RPMI8226 (cell line): ENCODE measurements around the gene FOXP4.

Experiments used
- DNase-seq: peaks from one replicate; pipeline ENCODE4 v3.0.0-alpha.2; 2015

The FOXP4 gene

DNA sequence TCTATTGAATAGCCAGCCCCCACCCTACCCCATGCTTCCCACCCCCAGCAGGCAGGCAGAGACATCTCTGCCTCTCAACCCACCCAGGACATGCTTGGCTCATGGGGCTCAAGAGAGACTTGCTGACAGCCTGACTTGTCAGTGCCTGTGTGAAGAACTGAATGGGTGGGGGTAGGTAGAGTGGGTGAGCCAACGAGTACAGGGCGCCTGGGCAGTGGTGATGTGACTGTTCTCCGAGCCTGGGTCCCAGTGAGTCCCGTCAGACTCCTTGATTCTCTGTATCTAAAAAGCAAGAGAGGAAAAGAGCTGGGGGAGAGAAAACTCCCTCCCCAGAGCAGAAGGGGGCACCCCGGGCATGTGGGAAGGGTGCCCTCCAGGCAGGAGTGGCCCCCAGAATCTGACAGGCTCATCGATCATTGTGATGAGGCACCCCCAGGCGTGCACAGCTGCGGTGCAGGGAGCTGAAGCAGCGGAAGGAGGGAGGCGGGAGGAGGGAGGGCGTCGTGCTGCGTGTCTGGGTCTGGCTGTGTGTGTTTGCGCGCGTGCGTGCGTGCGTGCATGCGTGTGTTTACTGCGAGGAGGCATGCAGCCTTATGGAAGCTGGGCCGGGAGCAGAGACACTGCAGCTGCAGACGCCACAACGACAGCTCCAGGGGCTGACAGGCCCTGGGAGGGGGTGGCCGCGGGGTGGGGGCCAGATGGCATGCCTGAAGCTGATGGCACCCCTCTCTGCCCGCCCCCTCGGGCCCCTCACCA lies 40.2 kb downstream of the FOXP4 start:
- no peak for DNase-seq

DNA sequence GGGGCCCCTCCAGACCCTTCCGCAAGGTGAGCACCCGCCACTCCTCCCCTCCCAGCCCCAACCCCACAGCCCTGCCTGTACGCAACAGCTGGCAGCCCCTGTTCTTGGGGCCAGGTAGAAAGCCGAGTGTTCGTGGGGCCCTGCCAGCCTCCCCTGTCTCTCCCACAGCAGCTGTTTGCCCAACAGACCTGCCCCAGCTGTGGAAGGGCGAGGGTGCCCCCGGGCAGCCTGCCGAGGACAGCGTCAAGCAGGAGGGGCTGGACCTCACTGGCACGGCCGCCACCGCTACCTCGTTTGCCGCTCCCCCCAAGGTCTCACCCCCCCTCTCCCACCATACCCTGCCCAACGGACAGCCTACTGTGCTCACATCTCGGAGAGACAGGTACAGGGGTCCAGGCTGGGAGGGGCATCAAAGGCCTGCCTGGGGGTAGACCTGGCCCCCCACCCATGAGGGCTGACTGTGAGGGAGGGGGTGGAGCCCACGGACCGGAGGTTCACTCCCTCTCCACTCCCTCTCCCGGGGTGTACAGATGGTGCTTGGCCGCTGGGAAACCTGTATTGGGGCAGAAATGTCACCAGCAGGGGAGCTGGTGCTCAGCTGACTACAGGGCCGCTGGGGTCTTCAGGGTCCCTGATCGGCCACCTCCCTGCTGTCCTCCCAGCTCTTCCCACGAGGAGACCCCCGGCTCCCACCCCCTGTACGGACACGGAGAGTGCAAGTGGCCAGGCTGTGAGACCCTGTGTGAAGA lies 41.1 kb downstream of the FOXP4 start:
- DNase-seq = no peak

DNA sequence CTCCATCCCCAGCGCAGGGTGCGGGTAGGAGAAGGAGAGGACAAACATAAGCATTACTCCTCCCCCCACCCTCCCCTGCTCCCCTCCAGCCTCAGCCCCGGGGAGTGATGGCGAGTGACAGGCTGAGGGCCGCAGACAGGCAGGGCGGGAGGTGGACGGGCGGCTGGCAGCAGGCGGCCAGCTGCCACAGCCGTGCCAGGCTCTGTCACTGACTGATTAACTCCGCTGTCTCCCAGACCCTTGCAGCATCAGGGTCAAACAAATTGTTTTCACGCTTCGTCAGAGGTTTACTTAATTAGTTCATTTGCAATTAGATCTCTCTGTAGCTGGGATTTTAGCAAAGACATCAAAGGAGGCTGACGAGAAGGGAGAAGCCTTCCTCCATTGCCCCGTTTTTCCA lies 41.9 kb downstream of the FOXP4 start:
- no peak for DNase-seq

DNA sequence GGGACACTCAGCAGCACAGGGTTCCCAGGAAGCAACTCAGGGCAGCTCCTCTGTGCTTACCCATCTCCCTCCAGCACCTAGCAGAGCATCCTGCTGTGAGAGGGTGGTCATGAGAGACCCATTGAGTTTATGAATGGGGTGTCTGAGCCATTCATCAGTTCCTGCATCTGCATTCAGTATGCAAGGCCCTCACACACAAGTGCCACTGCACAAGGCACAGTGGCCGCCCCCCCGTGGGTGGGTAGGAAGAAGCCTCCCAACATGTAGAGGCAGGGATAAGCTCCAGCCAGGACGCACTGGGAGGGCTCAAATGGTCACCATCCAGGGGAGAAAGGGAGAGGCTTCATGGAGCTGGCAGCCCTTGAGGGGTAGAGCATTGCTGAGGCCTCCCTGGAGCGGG lies 43.0 kb downstream of the FOXP4 start:
- DNase-seq = no peak

DNA sequence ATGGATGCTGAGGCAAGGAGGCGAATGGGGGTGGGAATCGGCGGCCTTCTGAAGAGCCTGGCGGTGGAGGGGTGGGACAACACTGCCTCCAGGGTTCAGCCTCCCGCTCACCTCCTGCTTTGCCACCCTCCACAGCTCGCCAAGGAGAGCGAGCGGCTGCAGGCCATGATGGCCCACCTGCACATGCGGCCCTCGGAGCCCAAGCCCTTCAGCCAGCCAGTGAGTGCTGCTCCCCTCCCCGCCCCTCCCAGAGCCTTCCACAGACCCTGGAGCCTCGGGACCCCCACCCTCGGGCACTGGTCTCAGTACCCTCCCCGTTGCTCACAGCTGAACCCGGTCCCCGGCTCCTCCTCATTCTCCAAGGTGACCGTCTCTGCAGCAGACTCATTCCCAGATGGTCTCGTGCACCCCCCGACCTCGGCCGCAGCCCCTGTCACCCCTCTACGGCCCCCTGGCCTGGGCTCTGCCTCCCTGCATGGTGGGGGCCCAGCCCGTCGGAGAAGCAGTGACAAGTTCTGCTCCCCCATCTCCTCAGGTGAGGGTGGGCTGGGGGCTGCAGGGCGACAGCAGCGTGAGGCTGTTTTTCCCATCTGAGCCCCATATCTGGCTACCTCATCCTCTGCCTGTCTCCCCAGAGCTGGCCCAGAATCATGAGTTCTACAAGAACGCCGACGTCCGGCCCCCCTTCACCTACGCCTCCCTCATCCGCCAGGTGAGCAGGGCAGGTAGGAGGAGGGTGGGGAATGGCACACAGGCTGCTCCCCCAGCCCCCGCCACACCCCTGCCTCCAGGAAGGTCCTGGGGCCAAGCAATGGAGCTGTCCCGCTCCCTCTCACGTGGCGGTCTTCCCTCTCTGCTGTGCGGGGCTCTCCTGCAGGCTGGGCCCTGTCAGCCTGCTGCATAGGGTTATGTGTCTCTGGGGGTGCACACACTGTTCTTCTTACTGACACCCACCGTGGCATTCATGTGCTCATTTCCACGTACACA lies 43.7 kb downstream of the FOXP4 start:
- DNase-seq = no peak

DNA sequence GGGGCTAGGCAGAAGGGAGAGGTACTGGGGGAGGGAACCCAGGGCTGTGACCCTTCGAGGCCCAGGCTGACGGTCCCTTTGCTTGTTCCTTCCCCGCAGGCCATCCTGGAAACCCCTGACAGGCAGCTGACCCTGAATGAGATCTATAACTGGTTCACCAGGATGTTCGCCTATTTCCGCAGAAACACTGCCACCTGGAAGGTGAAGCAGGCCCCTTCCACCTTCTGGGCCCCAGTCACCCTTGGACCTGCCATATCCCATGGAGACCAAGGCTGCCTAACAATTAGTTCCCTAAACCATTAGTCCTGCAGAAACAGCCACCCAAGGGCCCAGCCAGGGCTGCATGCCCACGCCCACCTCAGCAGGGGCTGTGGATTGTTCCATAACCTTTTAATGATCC lies 44.9 kb downstream of the FOXP4 start:
- no peak for DNase-seq

DNA sequence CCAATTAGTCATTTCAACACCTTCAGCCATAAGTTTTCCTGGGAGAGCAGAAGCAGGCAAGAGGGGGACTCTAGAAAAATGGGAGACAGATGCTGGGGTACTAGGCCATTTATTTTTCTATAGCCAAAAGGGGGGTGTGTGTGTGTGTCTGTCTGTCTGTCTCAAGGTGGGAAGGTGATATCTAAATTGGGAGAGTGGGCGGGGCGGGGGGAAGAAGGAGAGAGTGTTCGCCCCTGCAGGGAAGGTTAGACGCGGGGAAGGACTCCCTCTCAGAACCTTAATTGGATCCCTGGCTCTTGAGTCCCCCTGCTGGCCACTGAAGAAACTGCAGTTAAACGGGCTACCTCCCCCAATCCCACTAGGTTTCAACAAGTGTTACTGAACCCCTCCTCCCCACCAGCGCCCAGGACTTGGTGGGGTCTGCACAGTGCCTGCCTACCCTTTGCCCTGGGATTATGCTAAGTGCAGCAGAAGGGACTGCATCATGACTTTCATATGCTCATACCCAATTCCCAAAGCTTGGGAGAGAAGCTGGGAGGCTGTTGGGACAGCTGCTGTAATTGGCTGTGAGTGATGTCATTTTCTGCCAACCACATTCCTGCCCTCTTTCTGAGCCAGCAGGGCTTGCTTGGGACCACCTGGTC lies 45.8 kb downstream of the FOXP4 start:
- DNase-seq = peak; percentile 69

DNA sequence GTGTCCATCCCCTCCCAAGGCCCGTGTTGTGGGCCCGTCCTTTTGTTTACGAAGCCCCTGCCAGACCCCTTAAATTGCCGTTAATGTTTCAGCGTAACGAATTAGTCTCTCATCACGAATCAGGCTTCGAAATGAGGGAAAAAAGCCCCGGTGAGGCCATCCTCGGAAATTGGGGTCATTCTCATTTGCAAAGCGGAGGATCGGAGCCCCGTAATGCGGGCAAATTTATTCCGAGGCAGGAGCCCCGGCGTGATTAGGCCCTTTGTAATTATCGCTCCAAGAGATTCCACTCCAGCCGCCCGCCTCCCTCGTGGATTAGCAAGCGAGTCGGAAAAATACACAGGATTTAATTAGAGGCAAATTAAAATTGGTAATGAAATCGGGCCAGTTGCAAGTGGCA lies 47.2 kb downstream of the FOXP4 start:
- no peak for DNase-seq

DNA sequence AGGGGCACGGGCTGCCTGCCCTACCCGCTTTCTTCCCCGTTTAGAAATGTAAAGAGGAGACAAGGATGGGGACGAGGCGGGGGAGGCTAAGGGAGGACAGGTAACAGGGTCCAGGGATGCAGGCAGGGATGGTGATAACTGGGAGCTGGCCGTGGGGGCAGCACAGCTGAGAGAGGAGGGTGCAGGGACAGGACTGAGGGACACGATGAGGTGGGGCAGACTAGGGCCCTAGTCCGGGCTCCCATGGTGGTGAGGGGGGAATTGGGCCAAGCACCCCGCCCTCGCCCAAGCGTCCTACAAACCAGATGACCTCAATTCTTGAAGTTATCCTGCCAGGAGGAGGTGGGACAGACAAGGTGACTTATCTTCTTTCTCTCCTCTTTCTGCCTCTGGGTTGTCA lies 47.7 kb downstream of the FOXP4 start:
- DNase-seq = no peak

DNA sequence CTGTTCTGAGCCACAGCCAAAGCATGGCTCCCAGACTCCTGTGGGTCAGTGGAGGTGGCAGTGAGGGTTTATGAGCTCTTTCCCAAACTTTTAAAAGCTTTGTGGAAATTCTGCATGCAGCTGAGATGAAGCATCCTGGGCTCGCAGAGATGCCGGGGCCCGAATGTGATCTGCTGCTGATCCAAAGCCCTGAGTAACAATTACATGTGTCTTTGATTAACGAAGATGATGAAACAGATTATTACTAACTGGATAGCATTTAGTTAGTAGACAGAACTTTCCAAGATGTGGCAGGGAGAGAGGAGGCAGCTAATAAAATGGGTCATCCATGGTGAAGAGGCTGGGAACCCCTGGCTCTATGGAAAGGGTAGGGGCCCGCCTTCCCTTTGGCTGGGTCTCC lies 48.1 kb downstream of the FOXP4 start:
- DNase-seq = no peak

DNA sequence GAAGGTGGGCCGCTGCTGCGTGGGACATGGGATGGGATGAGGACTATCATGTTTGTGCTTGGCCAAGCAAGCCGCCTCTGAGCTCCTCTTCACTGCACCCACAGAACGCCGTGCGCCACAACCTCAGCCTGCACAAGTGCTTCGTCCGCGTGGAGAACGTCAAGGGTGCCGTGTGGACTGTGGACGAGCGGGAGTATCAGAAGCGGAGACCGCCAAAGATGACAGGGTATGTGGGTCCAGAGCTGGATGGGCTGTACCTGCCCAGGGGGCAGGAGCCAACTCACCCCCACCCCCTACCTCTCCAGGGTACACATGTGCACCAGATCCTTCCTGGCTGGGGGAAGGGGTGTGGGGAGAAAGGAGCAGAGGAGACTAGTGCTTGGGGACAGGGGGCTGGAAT lies 48.6 kb downstream of the FOXP4 start:
- DNase-seq = no peak

DNA sequence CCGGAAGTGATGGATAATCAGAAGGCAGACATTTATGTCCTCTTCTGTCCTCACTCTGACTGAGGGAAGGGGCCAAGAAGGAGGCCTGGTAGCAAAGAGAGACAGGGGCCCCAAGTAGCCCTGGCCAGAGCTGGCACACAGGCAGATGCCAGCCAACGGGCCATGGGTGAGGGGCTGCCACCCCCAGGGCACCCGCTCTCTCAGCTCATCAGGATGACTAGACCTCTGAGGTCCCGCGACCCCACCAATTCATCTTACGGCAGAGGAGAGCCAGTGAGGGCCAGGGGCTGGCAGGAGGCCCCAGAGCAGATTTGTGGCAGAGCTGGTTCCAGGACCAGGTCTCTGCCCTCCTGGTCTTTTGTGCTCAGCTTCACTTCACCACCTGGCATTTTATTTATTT lies 49.0 kb downstream of the FOXP4 start:
- DNase-seq = no peak

DNA sequence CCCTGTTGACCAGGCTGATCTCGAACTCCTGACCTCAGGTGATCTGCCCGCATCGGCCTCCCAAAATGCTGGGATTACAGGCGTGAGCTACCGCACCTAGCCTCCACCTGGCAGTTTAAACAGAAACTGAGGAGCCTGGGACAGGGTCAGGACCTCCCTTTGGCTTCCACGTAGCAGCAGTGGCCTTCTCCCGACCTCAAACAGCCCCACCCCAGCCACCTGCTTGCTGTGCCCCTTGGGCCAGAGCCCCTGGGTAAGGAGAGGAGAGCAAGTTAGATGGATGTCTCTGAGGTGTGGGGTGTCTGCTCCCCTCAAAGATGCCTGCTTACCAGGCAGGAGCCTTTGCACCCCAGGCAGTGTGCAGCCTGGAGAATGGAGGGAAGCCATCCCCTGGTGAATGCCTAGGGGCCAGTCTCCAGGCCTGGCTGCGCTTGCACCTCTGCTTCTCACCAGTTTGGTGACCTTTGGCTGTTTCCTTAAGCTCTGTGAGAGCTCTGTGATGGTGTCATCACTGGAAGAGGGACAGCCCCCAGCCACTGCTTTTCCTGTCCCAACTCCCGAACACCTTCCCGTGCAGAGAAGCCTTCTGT lies 50.0 kb downstream of the FOXP4 start:
- no peak for DNase-seq

DNA sequence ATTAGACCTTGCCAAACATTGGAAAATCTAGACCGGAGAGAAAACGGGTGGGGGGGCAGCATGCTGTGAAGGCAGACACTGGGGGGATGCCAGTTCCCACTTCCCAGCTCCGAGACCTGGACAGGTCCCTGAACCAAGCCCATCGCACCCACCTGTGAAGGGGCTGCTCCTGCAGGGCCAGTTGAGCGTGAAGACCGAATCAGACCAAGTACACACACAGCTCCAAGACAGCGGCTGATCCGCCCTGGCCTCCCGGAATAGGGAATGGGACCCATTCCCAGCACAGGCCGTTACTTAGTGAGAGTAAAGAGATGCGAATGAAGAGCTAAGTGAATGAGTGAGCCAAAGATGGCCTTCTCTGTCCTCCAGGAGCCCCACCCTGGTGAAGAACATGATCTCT lies 50.6 kb downstream of the FOXP4 start:
- DNase-seq = no peak

DNA sequence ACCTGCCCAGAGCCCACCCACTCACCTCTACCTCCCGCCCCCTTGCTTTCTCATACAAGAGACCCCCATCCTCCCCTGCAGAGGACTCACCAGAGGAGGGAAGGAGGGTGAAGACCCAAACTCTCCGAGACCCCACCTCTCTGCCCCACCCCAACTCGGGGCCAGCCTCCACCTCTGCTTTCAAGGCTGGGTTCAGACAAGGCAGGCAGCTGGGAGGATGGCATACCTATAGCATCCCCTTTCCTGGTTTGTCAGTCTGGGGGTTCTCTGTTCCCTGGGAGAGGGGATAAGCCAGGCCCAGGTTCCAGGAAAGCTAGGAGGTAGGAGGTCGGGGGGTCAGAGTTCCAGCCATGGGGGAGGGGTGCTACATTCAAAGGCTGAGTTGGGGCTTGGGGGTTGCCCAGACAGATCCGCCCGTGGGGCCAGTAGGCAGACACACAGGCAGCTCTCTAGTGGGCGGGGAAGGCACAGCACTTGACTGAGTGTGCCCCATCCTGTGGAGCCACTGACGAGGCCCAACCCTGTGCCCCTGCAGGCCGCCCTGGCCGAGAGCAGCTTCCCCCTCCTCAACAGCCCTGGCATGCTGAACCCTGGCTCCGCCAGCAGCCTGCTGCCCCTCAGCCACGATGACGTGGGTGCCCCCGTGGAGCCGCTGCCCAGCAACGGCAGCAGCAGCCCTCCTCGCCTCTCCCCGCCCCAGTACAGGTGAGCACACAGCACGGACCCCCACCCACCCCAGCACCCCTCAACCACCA lies 51.2 kb downstream of the FOXP4 start:
- DNase-seq = no peak

DNA sequence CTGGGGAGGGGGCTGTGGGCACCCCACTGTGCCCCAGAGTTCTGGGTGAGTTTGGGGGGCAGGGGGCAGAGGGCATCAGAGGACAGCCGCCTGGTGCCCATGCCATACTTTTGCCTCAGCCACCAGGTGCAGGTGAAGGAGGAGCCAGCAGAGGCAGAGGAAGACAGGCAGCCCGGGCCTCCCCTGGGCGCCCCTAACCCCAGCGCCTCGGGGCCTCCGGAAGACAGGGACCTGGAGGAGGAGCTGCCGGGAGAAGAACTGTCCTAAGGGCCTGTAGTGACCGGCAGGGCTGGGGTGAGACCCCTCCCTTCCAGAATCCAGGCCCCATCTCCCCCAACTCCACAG lies 52.5 kb downstream of the FOXP4 start:
- DNase-seq = no peak

DNA sequence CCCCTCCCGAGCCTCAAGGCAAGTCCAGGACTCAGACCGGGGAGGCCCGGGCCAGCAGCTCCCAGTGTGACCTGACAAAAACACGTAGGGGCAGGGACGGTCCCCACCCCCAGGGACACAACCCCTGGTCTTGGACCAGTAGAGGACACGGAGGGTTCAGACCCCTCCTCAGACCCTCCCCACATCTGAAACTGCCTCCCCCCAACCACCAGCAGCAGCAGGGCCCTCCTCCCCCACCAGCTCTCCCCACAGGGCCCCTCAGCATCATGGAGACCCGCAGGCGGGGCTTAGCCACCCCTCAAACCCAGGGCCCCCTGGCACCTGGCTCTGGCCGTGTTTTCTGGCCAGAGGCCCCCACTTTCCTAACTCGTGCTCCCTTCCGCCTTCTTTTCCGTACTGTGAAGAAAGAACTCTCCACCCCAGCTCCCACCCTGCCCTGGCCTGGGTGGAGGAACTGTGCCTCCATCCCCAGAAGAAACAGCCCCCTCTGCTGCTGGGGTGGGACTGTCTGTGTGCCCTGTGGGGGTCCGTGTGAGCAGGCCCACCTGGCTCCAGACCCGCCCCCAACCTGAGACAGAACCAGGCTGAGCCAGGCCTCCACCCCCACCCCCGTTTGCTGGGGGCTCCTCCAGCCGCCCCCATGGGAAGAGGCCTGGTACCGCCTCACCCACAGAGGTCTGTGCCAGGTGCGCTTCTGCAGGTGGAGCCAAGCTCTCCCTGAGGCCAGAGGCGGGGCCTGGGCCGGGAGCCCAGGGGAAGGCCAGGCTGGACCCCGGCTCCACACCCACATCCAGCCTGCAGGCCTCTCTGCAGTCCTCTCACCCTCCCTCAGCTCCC lies 53.1 kb downstream of the FOXP4 start:
- DNase-seq = no peak

DNA sequence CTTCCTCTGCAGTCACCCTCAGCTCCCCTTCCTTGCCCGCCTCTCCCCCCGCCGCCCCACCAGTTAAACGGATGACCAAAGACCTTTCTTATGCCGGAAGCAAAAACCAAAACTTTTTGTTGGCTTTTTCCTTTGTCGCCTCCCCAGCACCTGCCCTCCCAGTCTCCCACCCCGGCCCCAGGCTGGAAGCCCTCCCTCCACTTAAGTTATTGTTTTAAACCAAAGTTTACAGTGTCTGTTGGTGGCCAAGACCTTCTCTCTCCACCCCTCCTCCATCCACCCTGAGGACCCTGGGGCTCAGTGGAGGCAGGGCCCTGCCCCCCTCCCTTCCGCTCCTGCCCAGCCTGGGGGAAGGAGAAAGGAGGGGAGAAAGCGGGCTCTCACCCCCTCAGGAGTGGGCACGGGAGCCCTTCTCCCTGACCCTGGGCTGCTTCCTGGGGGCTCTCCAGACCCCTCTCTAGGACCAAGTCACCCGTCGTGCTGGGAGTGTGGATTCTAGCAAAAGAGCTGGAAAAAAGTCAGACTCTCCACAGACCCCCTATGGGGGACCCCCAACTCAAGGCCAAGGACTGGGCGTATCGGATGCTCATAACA lies 53.8 kb downstream of the FOXP4 start:
- no peak for DNase-seq

DNA sequence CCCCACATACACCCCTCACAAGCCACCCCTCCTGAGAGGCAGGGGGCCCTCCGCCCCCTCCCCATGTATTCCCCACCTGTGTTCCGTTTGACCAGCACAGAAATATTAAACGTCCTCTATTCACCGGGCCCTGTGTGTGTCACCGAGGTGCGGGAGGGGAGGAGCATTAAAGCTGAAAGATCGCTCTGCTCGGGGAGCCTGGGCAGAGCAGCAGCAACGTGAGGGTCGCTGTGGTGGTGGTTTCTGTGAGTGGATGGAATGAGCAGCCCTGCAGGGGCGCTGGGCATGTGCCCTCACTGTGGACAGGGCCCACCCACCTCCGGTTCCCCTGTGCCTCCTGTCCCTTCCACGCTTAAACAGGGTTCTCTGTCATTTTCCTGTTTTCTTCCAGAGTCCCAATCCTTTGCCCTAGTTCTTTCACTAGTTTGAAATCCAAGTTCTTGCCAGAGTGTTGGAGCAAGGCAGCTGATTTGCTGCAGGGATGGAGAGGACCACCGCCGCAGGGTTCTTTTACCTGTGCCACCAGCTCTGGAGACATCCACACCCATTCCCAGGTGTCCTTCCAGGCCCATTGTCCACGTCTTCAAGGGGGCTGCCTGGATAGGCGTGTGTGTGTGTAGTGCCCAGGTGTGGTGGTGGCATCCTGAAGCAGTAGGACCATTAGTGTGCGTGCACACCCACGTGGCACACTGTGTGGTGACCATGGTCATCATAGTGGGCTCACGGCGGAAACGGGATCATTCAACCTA lies 54.5 kb downstream of the FOXP4 start:
- no peak for DNase-seq

DNA sequence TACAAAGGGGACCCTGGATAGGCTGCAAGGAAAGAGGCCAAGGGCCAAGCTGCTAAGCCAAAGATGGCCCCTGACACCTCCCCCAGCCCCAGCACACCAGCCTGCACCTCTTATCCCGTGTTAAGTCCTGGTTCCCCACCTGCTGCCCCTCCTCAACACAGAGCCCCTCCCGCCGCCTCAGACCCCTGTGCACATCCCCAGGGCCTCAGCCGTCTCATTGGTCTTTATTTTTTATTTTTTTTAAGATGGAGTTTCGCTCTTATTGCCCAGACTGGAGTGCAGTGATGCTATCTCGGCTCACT lies 55.0 kb downstream of the FOXP4 start:
- DNase-seq = no peak
